HG03457 (cell line): Measurements from ENCODE around the gene USP12.
"Not testable (repeated sequence)": the region's sequence is repeated elsewhere in the genome, so short reads cannot be mapped to it uniquely, and the experiment has no call there.

Experiments
- ATAC-seq: cut with Tn5 transposase; IDR thresholded peaks from one replicate; pipeline ENCODE4 v1.9.1; 2021; ENCODE audit warnings: moderate number of reproducible peaks; ENCODE audit not compliant: unreplicated experiment

The USP12 gene

GRCh38 chr13:27124571-27124970 is 47.0 kb downstream of the USP12 start:
- ATAC-seq = no peak

GRCh38 chr13:27123445-27123844 is 48.2 kb downstream of the USP12 start:
- ATAC-seq = not testable (repeated sequence)

- no peak for ATAC-seq
These were observed 49.6 kb downstream of the USP12 start for GRCh38 chr13:27122036-27122435.

- ATAC-seq = no peak
These were observed 50.8 kb downstream of the USP12 start for GRCh38 chr13:27120811-27121210.

GRCh38 chr13:27120011-27120410 is 51.6 kb downstream of the USP12 start:
- no peak for ATAC-seq

GRCh38 chr13:27118428-27119054 is 53.1 kb downstream of the USP12 start:
- no peak for ATAC-seq

GRCh38 chr13:27117952-27118351 is 53.7 kb downstream of the USP12 start:
- no peak for ATAC-seq

GRCh38 chr13:27117158-27117557 is 54.5 kb downstream of the USP12 start:
- no peak for ATAC-seq

GRCh38 chr13:27113436-27113835 is 58.2 kb downstream of the USP12 start:
- ATAC-seq = no peak

- no peak for ATAC-seq
These were observed 59.6 kb downstream of the USP12 start for GRCh38 chr13:27112006-27112405.

GRCh38 chr13:27110056-27110746 is 61.4 kb downstream of the USP12 start:
- ATAC-seq = no peak

GRCh38 chr13:27106144-27106543 is 65.5 kb downstream of the USP12 start:
- no peak for ATAC-seq

- ATAC-seq = no peak
These were observed 67.0 kb downstream of the USP12 start for GRCh38 chr13:27104606-27105005.

- ATAC-seq = no peak
These were observed 69.8 kb downstream of the USP12 start for GRCh38 chr13:27101847-27102246.

GRCh38 chr13:27101289-27101688 is 70.3 kb downstream of the USP12 start:
- no peak for ATAC-seq

- no peak for ATAC-seq
These were observed 73.9 kb downstream of the USP12 start for GRCh38 chr13:27097691-27098090.

- no peak for ATAC-seq
These were observed 80.2 kb downstream of the USP12 start for GRCh38 chr13:27091451-27091850.

GRCh38 chr13:27088619-27089018 is 83.0 kb downstream of the USP12 start:
- no peak for ATAC-seq

- ATAC-seq = no peak
These were observed 84.9 kb downstream of the USP12 start for GRCh38 chr13:27086599-27087265.

- no peak for ATAC-seq
These were observed 88.4 kb downstream of the USP12 start for GRCh38 chr13:27083183-27083582.

- no peak for ATAC-seq
These were observed 89.5 kb downstream of the USP12 start for GRCh38 chr13:27081893-27082679.
